Epithelial cell of prostate (primary cell): Measurements from ENCODE around the gene MYZAP.

Experiments
- DNase-seq: peaks from one replicate; pipeline ENCODE4 v3.0.0-alpha.2; 2011; ENCODE audit warnings: low read depth, low spot score
- H3K27ac ChIP-seq: fragments of 450-650 bp; 2 replicates; pipeline ENCODE4 v1.5.1; 2017; ENCODE audit warnings: mild to moderate bottlenecking

Gene MYZAP

GRCh38 chr15:57728436-57728835 lies 136.7 kb downstream of the MYZAP start:
- H3K27ac ChIP-seq, result no peak overlapping the region
- no peak for DNase-seq

- DNase-seq, result no peak
- H3K27ac ChIP-seq, result no peak overlapping the region
Observed at GRCh38 chr15:57730876-57731275, 139.2 kb downstream of the MYZAP start.

GRCh38 chr15:57731530-57732103 lies 139.9 kb downstream of the MYZAP start:
- H3K27ac ChIP-seq, result no peak overlapping the region
- DNase-seq, result no peak

- no peak overlapping the region for H3K27ac ChIP-seq
- DNase-seq, result no peak
Observed at GRCh38 chr15:57732526-57733331, 141.0 kb downstream of the MYZAP start.

GRCh38 chr15:57734860-57735259 lies 143.2 kb downstream of the MYZAP start:
- H3K27ac ChIP-seq, result no peak overlapping the region
- DNase-seq, result no peak
